H1 (cell line): ENCODE measurements around the gene HEBP1.

Experiments
- BCL11A ChIP-seq, 2 experiments: IDR thresholded peaks; one replicate each; pipeline ENCODE4 v1.6.1; 2011; ENCODE audit warnings: low read depth in 2 of 2, low read length in 2 of 2, mild to moderate bottlenecking in 2 of 2
- CBX5 ChIP-seq: fragments of 300-800, 300-1000 bp; sonication (generic); IDR thresholded peaks from 2 replicates; pipeline ENCODE4 v1.7.1; 2016; ENCODE audit warnings: antibody characterized with exemption, low read length, low read depth
- CTCF ChIP-seq, 3 experiments: IDR thresholded peaks; 1 replicate in 2 of 3; 2 replicates in 1 of 3; pipeline versions ENCODE4 v1.5.1 to v1.6.1; 2011; ENCODE audit warnings: low read length in 3 of 3, mild to moderate bottlenecking in 3 of 3, inconsistent platforms in 2 of 3, low read depth in 1 of 3, moderate library complexity in 1 of 3; ENCODE audit not compliant: insufficient read depth in 1 of 3; ENCODE audit errors: control extremely low read depth in 1 of 3
- EP300 ChIP-seq, 2 experiments: IDR thresholded peaks; 1 replicate in 1 of 2; 2 replicates in 1 of 2; pipeline ENCODE4 v1.6.1; 2011 to 2012; ENCODE audit warnings: low read depth in 2 of 2, low read length in 2 of 2, mild to moderate bottlenecking in 2 of 2, borderline replicate concordance in 1 of 2, inconsistent platforms in 1 of 2, moderate library complexity in 1 of 2
- EZH2 ChIP-seq: fragments of 200-600 bp; sonication (generic); IDR thresholded peaks from 2 replicates; pipeline ENCODE4 v1.7.1; 2012; ENCODE audit warnings: low read depth, mild to moderate bottlenecking, moderate library complexity, low read length, inconsistent platforms; ENCODE audit not compliant: severe bottlenecking
- GABPA ChIP-seq: IDR thresholded peaks from 2 replicates; pipeline ENCODE4 v1.6.1; 2011; ENCODE audit warnings: mild to moderate bottlenecking, low read length, moderate library complexity, borderline replicate concordance; ENCODE audit not compliant: insufficient read depth
- HDAC2 ChIP-seq, 2 experiments: fragments of 300-600 bp in 1 of 2; sonication (generic) in 1 of 2; IDR thresholded peaks; 2 replicates each; pipeline ENCODE4 v1.6.1; 2011 to 2012; ENCODE audit warnings: low read depth in 2 of 2, low read length in 2 of 2, mild to moderate bottlenecking in 2 of 2, moderate library complexity in 2 of 2, borderline replicate concordance in 1 of 2, inconsistent platforms in 1 of 2
- JUN ChIP-seq: IDR thresholded peaks from 2 replicates; pipeline ENCODE4 v1.6.1; 2011; ENCODE audit warnings: low read depth, mild to moderate bottlenecking, improper control_type of control experiment, low read length
- SIX5 ChIP-seq: IDR thresholded peaks from 2 replicates; pipeline ENCODE4 v1.6.1; 2011; ENCODE audit warnings: mild to moderate bottlenecking, low read depth, low read length
- SP1 ChIP-seq: IDR thresholded peaks from 2 replicates; pipeline ENCODE4 v1.6.1; 2011; ENCODE audit warnings: low read depth, low read length

- TF ChIP-seq BCL11A (IDR thresholded peaks at IDR 0.05; ENCODE audit: low read depth in 2 of 2, low read length in 2 of 2) (no peak), SP1 (no peak), CBX5 (no peak), GABPA (no peak), EP300 (IDR thresholded peaks at IDR 0.05; ENCODE audit: borderline replicate concordance in 1 of 2, low read depth in 2 of 2, low read length in 2 of 2) (no peak), CTCF (IDR thresholded peaks at IDR 0.05; ENCODE audit: control extremely low read depth in 1 of 3, insufficient read depth in 1 of 3, low read depth in 1 of 3, low read length in 3 of 3) (no peak), SIX5 (no peak), HDAC2 (IDR thresholded peaks at IDR 0.05; ENCODE audit: borderline replicate concordance in 1 of 2, low read depth in 2 of 2, low read length in 2 of 2) (no peak), EZH2 (no peak), JUN (no peak)
Measured at GRCh38 chr12:12974211-12974610, 25.9 kb downstream of the HEBP1 start.
